BE2C (cell line): Measurements from ENCODE around the gene DNAJB9.

ENCODE experiments used
- DNase-seq: peaks from one replicate; pipeline ENCODE4 v3.0.0-alpha.2; 2020
- H3K27me3 ChIP-seq: fragments of 250-450 bp; sonication (Bioruptor Pico); 2 replicates; pipeline ENCODE4 v1.5.1; 2020; ENCODE audit warnings: mild to moderate bottlenecking
- H3K36me3 ChIP-seq: fragments of 250-450 bp; sonication (Bioruptor Pico); 2 replicates; pipeline ENCODE4 v1.5.1; 2020; ENCODE audit warnings: mild to moderate bottlenecking
- H3K4me1 ChIP-seq: fragments of 250-450 bp; sonication (Bioruptor Pico); 2 replicates; pipeline ENCODE4 v1.5.1; 2020
- H3K4me3 ChIP-seq: 2 replicates; pipeline ENCODE4 v1.5.1; 2011; ENCODE audit warnings: low read depth, low read length
- H3K9me3 ChIP-seq: fragments of 250-450 bp; sonication (Bioruptor Pico); 2 replicates; pipeline ENCODE4 v1.5.1; 2020
- TF ChIP-seq, protein P1 (sequence below): IDR thresholded peaks from 2 replicates; pipeline ENCODE4 v1.5.1; 2012; ENCODE audit warnings: mild to moderate bottlenecking, low read depth, low read length

Gene DNAJB9

DNA sequence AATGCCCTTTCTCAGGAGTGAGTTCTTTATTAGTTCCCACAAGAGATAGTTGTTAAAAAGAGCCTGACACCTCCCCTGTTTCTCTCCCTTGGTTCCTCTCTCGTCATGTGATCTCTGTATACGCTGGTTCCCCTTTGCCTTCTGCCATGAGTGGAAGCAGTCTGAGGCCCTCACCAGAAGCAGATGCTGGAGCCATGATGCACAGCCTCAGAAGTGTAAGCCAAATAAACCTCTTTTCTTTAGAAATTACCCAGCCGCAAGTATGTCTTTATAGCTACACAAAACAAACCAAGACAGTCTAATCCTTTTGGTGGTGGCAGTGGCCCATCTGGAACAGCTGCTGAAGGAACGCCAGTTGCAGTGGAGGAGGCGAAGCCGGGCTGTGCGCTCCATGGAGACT is 9.3 kb downstream of the DNAJB9 start:
- TF ChIP-seq, protein P1, sequence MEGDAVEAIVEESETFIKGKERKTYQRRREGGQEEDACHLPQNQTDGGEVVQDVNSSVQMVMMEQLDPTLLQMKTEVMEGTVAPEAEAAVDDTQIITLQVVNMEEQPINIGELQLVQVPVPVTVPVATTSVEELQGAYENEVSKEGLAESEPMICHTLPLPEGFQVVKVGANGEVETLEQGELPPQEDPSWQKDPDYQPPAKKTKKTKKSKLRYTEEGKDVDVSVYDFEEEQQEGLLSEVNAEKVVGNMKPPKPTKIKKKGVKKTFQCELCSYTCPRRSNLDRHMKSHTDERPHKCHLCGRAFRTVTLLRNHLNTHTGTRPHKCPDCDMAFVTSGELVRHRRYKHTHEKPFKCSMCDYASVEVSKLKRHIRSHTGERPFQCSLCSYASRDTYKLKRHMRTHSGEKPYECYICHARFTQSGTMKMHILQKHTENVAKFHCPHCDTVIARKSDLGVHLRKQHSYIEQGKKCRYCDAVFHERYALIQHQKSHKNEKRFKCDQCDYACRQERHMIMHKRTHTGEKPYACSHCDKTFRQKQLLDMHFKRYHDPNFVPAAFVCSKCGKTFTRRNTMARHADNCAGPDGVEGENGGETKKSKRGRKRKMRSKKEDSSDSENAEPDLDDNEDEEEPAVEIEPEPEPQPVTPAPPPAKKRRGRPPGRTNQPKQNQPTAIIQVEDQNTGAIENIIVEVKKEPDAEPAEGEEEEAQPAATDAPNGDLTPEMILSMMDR, result no peak
- Histone ChIP-seq H3K36me3 (peaks cover 7% of the 10 kb centered on the region), H3K4me1 (no peaks in the 10 kb centered on the region), H3K9me3 (no peaks in the 10 kb centered on the region), H3K4me3 (no peak overlapping the region), H3K27me3 (no peaks in the 10 kb centered on the region)
- DNase-seq, result no peak

DNA sequence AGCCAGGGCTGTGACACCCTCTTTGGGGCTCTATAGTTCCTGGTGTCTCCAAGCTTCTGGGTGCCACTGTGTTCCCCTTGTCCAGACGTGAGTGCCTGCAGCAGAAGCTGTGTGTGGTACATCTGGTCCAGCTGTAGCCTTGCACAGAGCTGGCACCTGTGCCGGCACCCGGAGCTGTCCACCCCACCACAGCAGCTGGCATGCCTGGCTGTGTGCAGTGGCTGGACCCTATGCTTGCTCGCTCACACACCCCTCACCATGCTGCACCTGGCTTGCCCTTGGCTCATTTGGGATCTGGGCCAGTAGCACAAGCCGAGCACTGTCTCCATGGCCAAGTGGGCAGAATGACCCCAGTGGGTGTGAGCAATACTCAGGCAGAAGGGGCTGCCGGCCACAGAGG is 10.6 kb downstream of the DNAJB9 start:
- Histone ChIP-seq H3K4me3 (no peak overlapping the region), H3K36me3 (peaks cover 1% of the 10 kb centered on the region), H3K27me3 (no peaks in the 10 kb centered on the region), H3K9me3 (no peaks in the 10 kb centered on the region), H3K4me1 (no peaks in the 10 kb centered on the region)
- DNase-seq, result no peak
- TF ChIP-seq, protein P1, result no peak

DNA sequence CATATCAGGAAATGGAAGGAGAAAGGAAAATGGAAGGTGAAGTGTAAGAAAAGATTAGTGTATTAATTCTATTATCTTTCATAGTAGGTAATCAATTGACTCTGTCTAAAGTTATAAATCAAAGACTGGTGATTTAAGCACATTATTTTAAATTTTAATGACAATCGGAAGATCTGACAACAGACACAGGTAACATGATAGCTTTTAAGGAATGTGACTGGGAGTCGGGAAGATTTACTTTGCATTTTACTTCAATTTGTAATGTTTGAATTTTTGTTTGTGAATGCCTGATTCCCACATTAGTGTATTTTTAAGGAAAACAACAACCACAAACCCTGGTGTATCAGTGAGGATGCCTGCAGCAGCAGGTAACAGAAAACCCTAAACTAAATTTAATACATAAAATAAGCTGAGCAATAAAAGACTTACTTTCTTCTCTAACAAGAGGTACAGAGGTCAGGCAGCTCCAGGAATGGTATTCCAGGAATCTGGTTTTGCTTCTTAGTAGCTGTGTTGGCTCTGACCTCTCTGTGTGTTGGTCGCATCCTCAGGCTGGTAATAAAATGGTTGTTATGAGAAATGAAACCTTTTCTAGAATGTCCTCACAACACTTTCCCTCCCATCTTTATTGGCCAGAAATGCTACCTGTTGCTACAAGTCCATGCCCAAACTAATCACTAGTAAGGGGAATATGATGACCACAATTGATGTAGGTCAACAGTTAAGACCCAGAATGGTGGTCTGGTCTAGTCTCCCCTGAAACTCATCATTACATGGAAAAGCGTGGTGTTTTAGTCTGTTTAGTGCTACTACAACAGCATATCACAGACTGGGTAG is 12.2 kb downstream of the DNAJB9 start:
- no peaks in the 10 kb centered on the region for H3K4me1 ChIP-seq
- no peaks in the 10 kb centered on the region for H3K36me3 ChIP-seq
- no peak for DNase-seq
- H3K4me3 ChIP-seq, result no peak overlapping the region
- TF ChIP-seq, protein P1, result no peak
- H3K9me3 ChIP-seq, result no peaks in the 10 kb centered on the region
- H3K27me3 ChIP-seq, result no peaks in the 10 kb centered on the region

DNA sequence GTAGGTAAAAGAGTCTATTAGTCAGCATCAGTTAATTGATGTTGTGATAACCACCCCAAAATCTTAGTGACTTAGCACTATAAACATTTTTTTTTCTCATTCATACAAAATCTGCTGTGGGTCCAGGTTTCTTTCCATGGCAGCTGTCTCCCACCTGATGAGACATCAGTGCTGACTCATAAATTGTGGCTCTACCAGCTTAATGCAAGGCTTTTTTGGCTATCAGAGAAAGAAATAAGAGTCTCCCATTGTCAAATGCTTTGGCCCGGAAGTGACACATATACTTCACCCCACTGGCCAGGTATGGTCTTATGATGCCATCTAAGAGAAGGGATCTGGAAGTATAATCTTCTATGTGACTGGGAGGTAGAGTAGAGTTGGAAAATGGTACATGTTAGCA is 14.5 kb downstream of the DNAJB9 start:
- Histone ChIP-seq H3K27me3 (no peaks in the 10 kb centered on the region), H3K4me1 (no peaks in the 10 kb centered on the region), H3K4me3 (no peak overlapping the region), H3K9me3 (no peaks in the 10 kb centered on the region), H3K36me3 (no peaks in the 10 kb centered on the region)
- DNase-seq, result no peak
- TF ChIP-seq, protein P1, result no peak

DNA sequence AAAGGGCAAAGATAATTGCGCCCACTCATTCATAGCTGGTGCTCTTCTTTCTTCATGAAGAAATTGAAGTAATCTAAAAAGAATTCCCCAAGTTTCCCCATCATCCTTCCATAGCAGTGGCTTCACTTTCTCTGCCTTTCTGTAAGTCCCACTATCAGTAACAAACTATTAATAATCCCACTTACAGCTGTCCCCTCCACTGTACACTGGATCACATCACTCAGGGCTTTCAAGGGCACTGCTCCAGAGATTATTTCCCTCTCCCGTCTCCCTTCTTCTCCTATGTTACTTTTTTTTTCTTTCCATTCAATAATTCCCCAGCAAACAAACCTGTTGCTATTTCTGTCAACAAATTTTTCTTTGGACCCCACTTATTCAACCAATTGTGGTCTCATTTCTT is 16.2 kb downstream of the DNAJB9 start:
- TF ChIP-seq, protein P1, result no peak
- Histone ChIP-seq H3K36me3 (no peaks in the 10 kb centered on the region), H3K9me3 (no peaks in the 10 kb centered on the region), H3K27me3 (no peaks in the 10 kb centered on the region), H3K4me3 (no peak overlapping the region), H3K4me1 (no peaks in the 10 kb centered on the region)
- DNase-seq, result no peak

DNA sequence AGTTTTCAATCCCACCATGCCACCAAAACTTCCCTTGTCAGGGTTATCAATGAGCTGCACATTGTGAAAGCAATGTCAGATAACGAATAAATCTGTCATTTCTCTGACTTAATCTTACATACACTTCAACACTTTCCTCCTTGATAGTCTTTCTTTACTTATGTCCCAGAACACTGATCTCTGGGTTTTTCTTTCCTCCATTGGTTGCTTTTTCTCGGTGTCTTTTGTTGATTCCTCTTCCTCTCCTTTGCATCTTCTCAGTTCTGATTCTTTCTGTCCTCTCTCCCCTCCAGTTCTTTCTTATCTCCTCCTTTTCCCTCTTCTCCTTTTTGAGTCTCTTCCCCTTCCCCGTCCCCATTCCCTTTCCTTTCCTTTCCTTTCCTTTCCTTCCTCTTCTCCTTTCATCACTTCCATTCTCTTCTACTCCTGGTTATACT is 16.6 kb downstream of the DNAJB9 start:
- H3K4me3 ChIP-seq, result no peak overlapping the region
- H3K9me3 ChIP-seq, result no peaks in the 10 kb centered on the region
- H3K4me1 ChIP-seq, result no peaks in the 10 kb centered on the region
- TF ChIP-seq, protein P1, result no peak
- no peaks in the 10 kb centered on the region for H3K36me3 ChIP-seq
- no peaks in the 10 kb centered on the region for H3K27me3 ChIP-seq
- DNase-seq, result no peak
